PC-3 (cell line): Measurements from ENCODE around the gene PRDM12.

ENCODE experiments used
- CTCF ChIP-seq: fragments of 300-600 bp; sonication (generic); conservative IDR thresholded peaks from 2 replicates; pipeline ENCODE4 v1.5.1; 2017; ENCODE audit warnings: antibody characterized with exemption, low read depth, mild to moderate bottlenecking, low read length
- EZH2 ChIP-seq: fragments of 300-600 bp; sonication (generic); IDR thresholded peaks from one replicate; pipeline ENCODE4 v1.6.1; 2017; ENCODE audit warnings: antibody characterized with exemption, mild to moderate bottlenecking, low read length; ENCODE audit not compliant: unreplicated experiment

GRCh38 chr9:130635306-130635705 is 29.1 kb upstream of the PRDM12 start:
- TF ChIP-seq CTCF (no peak), EZH2 (no peak)
